Mesenchymal stem cell (in vitro differentiated cells and primary cell): Measurements from ENCODE around the gene HTT.

Experiments
- DNase-seq: peaks from one replicate; pipeline ENCODE4 v3.0.0-alpha.2; 2013
- H2AFZ ChIP-seq: one replicate; pipeline ENCODE4 v1.6.1; 2013; ENCODE audit warnings: low read depth, mild to moderate bottlenecking, control low read depth, inconsistent platforms, low read length, moderate library complexity
- H2AK5ac ChIP-seq: 2 replicates; pipeline ENCODE4 v1.6.1; 2013; ENCODE audit warnings: low read length, moderate library complexity, mild to moderate bottlenecking, inconsistent platforms; ENCODE audit not compliant: severe bottlenecking
- H2BK120ac ChIP-seq: one replicate; pipeline ENCODE4 v1.6.1; 2013; ENCODE audit warnings: low read depth, mild to moderate bottlenecking, inconsistent platforms, low read length, moderate library complexity
- H2BK12ac ChIP-seq, 2 experiments: one replicate each; pipeline ENCODE4 v1.6.1; 2013; ENCODE audit warnings: inconsistent platforms in 2 of 2, low read length in 2 of 2, mild to moderate bottlenecking in 2 of 2, moderate library complexity in 2 of 2, control low read depth in 1 of 2
- H2BK15ac ChIP-seq: one replicate; pipeline ENCODE4 v1.6.1; 2013; ENCODE audit warnings: mild to moderate bottlenecking, low read depth, inconsistent platforms; ENCODE audit not compliant: poor library complexity, severe bottlenecking
- H2BK5ac ChIP-seq: 2 replicates; pipeline ENCODE4 v1.6.1; 2013; ENCODE audit warnings: low read depth, mild to moderate bottlenecking, low read length, control low read depth, inconsistent platforms; ENCODE audit not compliant: poor library complexity, severe bottlenecking
- H3K14ac ChIP-seq, 2 experiments: one replicate each; pipeline ENCODE4 v1.6.1; 2013; ENCODE audit warnings: inconsistent platforms in 2 of 2, low read length in 2 of 2, control low read depth in 1 of 2, mild to moderate bottlenecking in 1 of 2, moderate library complexity in 1 of 2
- H3K18ac ChIP-seq, 2 experiments: one replicate each; pipeline ENCODE4 v1.6.1; 2013; ENCODE audit warnings: inconsistent platforms in 2 of 2, low read length in 2 of 2, control low read depth in 1 of 2, low read depth in 1 of 2, mild to moderate bottlenecking in 1 of 2
- H3K23ac ChIP-seq, 2 experiments: one replicate each; pipeline ENCODE4 v1.6.1; 2013; ENCODE audit warnings: inconsistent platforms in 2 of 2, low read length in 2 of 2, mild to moderate bottlenecking in 2 of 2, moderate library complexity in 2 of 2, control low read depth in 1 of 2
- H3K27ac ChIP-seq: 2 replicates; pipeline ENCODE4 v1.5.1; 2013; ENCODE audit warnings: mild to moderate bottlenecking, moderate library complexity, low read length, control low read depth, inconsistent platforms; ENCODE audit not compliant: poor library complexity, severe bottlenecking
- H3K27me3 ChIP-seq, 2 experiments: 2 replicates each; pipeline versions ENCODE4 v1.6.1 to v1.7.0; 2013; ENCODE audit warnings: low read length in 2 of 2, mild to moderate bottlenecking in 2 of 2, moderate library complexity in 2 of 2, control low read depth in 1 of 2, inconsistent platforms in 1 of 2; ENCODE audit not compliant: control insufficient read depth in 1 of 2, insufficient read depth in 1 of 2
- H3K36me3 ChIP-seq, 2 experiments: 2 replicates each; pipeline versions ENCODE4 v1.6.1 to v1.7.0; 2013; ENCODE audit warnings: low read length in 2 of 2, control low read depth in 1 of 2, inconsistent platforms in 1 of 2, low read depth in 1 of 2, mild to moderate bottlenecking in 1 of 2; ENCODE audit not compliant: insufficient read depth in 2 of 2, control insufficient read depth in 1 of 2
- H3K4ac ChIP-seq, 2 experiments: one replicate each; pipeline ENCODE4 v1.6.1; 2013; ENCODE audit warnings: inconsistent platforms in 2 of 2, low read length in 2 of 2, mild to moderate bottlenecking in 2 of 2, moderate library complexity in 2 of 2, control low read depth in 1 of 2, low read depth in 1 of 2
- H3K4me1 ChIP-seq: 2 replicates; pipeline ENCODE4 v1.6.1; 2013; ENCODE audit warnings: low read depth, low read length, control low read depth; ENCODE audit not compliant: control insufficient read depth, insufficient read depth
- H3K4me2 ChIP-seq: 2 replicates; pipeline ENCODE4 v1.6.1; 2013; ENCODE audit warnings: low read length, mild to moderate bottlenecking, inconsistent platforms; ENCODE audit not compliant: poor library complexity, severe bottlenecking
- H3K4me3 ChIP-seq, 2 experiments: 2 replicates each; pipeline versions ENCODE4 v1.5.1 to v1.7.0; 2013; ENCODE audit warnings: low read length in 2 of 2, mild to moderate bottlenecking in 2 of 2, control low read depth in 1 of 2, low read depth in 1 of 2; ENCODE audit not compliant: insufficient read depth in 1 of 2
- H3K79me1 ChIP-seq: replicated peaks from 2 replicates; pipeline ENCODE4 v1.6.1; 2013; ENCODE audit warnings: mild to moderate bottlenecking, control low read depth, low read length, inconsistent platforms; ENCODE audit not compliant: poor library complexity, severe bottlenecking
- H3K9ac ChIP-seq: 2 replicates; pipeline ENCODE4 v1.7.0; 2013; ENCODE audit warnings: mild to moderate bottlenecking, low read length, moderate library complexity
- H3K9me3 ChIP-seq: 2 replicates; pipeline ENCODE4 v1.7.0; 2013; ENCODE audit warnings: mild to moderate bottlenecking, low read length; ENCODE audit not compliant: control insufficient read depth
- H4K8ac ChIP-seq: one replicate; pipeline ENCODE4 v1.6.1; 2013; ENCODE audit warnings: inconsistent platforms, mild to moderate bottlenecking, low read length, moderate library complexity
- H4K91ac ChIP-seq: one replicate; pipeline ENCODE4 v1.6.1; 2013; ENCODE audit warnings: mild to moderate bottlenecking, low read length, inconsistent platforms
- WGBS: methylation state at CpG from one replicate; pipeline ENCODE4 v1.1.7; 2013; ENCODE audit warnings: mixed read lengths; 5-methylcytosine and 5-hydroxymethylcytosine counted together

HTT gene

GRCh38 chr4:3257103-3257555 lies 182.6 kb downstream of the HTT start:
- H2AFZ ChIP-seq, result no peak overlapping the region
- H3K14ac ChIP-seq, result no peak overlapping the region
- H4K91ac ChIP-seq, result no peak overlapping the region
- H4K8ac ChIP-seq, result no peak overlapping the region
- no peak overlapping the region for H3K4ac ChIP-seq
- H2BK120ac ChIP-seq, result no peak overlapping the region
- peaks cover 6% of the 10 kb centered on the region for H3K4me1 ChIP-seq
- 97% methylated on average over 7 of the region's 9 CpGs for WGBS
- H3K27ac ChIP-seq, result no peak overlapping the region
- peaks cover 0 to 29% of the 10 kb centered on the region in 2 experiments for H3K36me3 ChIP-seq
- H2BK15ac ChIP-seq, result no peak overlapping the region
- H2AK5ac ChIP-seq, result no peak overlapping the region
- no peak overlapping the region for H3K9ac ChIP-seq
- H3K9me3 ChIP-seq, result no peaks in the 10 kb centered on the region
- no peak overlapping the region for H3K18ac ChIP-seq
- no peak overlapping the region for H2BK12ac ChIP-seq
- no peak overlapping the region for H3K4me2 ChIP-seq
- H3K23ac ChIP-seq, result no peak overlapping the region
- no peak overlapping the region for H3K4me3 ChIP-seq
- no peaks in the 10 kb centered on the region for H3K79me1 ChIP-seq
- peaks cover 0 to 1% of the 10 kb centered on the region in 2 experiments for H3K27me3 ChIP-seq
- DNase-seq, result no peak
- H2BK5ac ChIP-seq, result no peak overlapping the region

DNA sequence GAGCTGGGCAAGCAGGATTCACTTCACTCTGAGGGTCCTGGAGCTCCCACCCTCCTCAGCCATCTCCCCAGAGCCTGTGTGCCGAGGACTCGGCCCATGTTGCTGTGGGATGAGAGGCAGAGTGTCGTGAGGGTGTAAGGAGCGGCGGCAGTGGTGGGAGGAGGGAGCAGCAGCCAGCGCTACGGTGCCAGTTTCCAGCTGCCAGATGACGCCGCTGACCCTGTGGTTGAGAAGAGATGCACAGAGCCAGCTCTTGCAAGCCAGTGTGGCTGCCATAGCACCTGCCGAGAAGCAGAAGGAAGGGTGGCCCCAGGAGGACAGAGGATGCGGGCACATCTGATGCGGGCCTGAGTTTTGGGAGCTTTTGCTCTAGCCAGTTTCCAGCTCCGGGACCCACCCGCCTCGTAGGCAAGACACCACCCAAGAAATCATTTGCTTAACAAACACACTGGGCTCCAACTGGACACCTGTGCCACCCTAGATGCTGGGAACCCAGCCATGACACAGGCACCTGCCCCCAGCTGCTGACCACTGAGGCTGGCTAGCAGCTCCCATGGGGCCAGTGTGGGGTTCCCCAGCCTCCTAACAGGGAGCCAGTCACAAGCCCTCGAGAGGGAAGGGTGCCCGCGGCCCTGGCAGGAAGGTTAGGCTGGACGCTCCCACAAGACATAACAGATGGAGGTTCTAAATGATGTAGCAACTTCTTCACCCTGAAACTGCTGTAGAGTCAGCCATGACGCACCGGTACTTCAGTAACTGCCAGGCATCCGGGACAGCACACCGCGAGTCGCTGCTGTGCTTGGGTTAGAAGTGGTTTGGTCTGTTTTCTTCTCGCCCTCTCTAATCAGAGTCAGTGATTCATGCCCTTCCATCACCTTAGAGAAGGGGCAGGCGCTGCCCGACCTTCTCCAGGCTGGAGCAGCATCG lies 183.3 kb downstream of the HTT start:
- Histone ChIP-seq H3K18ac (no peak overlapping the region), H3K14ac (no peak overlapping the region), H3K27me3 (peaks cover 0 to 8% of the 10 kb centered on the region in 2 experiments), H2BK120ac (no peak overlapping the region), H2BK12ac (peak overlapping the region in 1 of 2 experiments; percentile 15), H3K23ac (no peak overlapping the region), H3K9ac (no peak overlapping the region), H3K9me3 (no peaks in the 10 kb centered on the region), H3K27ac (no peak overlapping the region), H3K36me3 (peaks cover 0 to 29% of the 10 kb centered on the region in 2 experiments), H2AFZ (no peak overlapping the region), H3K4me2 (no peak overlapping the region), H3K4me3 (no peak overlapping the region), H3K79me1 (no peaks in the 10 kb centered on the region), H2AK5ac (no peak overlapping the region), H2BK5ac (no peak overlapping the region), H3K4me1 (peaks cover 5% of the 10 kb centered on the region), H4K91ac (no peak overlapping the region), H4K8ac (no peak overlapping the region), H3K4ac (no peak overlapping the region), H2BK15ac (no peak overlapping the region)
- 77% methylated on average over 29 of the region's 29 CpGs for WGBS
- DNase-seq, result peak; percentile 46

- WGBS, result 94% methylated on average over 35 of the region's 35 CpGs
- peaks cover 0 to 24% of the 10 kb centered on the region in 2 experiments for H3K27me3 ChIP-seq
- DNase-seq, result no peak
Measured at GRCh38 chr4:3261411-3262207, 187.1 kb downstream of the HTT start.

More at GRCh38 chr4:3261411-3262207, 187.1 kb downstream of the HTT start:
- no peaks in the 10 kb centered on the region for H3K9me3 ChIP-seq
- H2BK15ac ChIP-seq, result no peak overlapping the region
- H3K4me2 ChIP-seq, result no peak overlapping the region
- no peak overlapping the region for H2BK5ac ChIP-seq
- H3K14ac ChIP-seq, result no peak overlapping the region
- H3K79me1 ChIP-seq, result no peaks in the 10 kb centered on the region
- no peak overlapping the region for H3K4me3 ChIP-seq
- H3K4ac ChIP-seq, result no peak overlapping the region
- no peak overlapping the region for H2AK5ac ChIP-seq
- H3K36me3 ChIP-seq, result peaks cover 0 to 5% of the 10 kb centered on the region in 2 experiments
- no peak overlapping the region for H3K9ac ChIP-seq
- no peak overlapping the region for H4K8ac ChIP-seq
- no peak overlapping the region for H4K91ac ChIP-seq
- no peak overlapping the region for H3K18ac ChIP-seq
- no peak overlapping the region for H3K23ac ChIP-seq
- H2BK12ac ChIP-seq, result no peak overlapping the region
- no peak overlapping the region for H3K27ac ChIP-seq
- peaks cover 5% of the 10 kb centered on the region for H3K4me1 ChIP-seq
- H2AFZ ChIP-seq, result no peak overlapping the region
- no peak overlapping the region for H2BK120ac ChIP-seq
